ENCODE data around the gene TRIM2. TPM values are rescaled to one million over a fixed set of nuclear protein-coding genes. Genes with fewer than 3 reads are reported as not detected.
A peak's percentile ranks its signal among the peaks of the same experiment; 100 is the strongest.

TRIM2 gene
- total and polyA plus RNA-seq, 2 of the 8 experiments (the other 6 are each of a cell fraction or from before 2014, with no cell fraction given) = 34.0 to 59.8 TPM

DNA sequence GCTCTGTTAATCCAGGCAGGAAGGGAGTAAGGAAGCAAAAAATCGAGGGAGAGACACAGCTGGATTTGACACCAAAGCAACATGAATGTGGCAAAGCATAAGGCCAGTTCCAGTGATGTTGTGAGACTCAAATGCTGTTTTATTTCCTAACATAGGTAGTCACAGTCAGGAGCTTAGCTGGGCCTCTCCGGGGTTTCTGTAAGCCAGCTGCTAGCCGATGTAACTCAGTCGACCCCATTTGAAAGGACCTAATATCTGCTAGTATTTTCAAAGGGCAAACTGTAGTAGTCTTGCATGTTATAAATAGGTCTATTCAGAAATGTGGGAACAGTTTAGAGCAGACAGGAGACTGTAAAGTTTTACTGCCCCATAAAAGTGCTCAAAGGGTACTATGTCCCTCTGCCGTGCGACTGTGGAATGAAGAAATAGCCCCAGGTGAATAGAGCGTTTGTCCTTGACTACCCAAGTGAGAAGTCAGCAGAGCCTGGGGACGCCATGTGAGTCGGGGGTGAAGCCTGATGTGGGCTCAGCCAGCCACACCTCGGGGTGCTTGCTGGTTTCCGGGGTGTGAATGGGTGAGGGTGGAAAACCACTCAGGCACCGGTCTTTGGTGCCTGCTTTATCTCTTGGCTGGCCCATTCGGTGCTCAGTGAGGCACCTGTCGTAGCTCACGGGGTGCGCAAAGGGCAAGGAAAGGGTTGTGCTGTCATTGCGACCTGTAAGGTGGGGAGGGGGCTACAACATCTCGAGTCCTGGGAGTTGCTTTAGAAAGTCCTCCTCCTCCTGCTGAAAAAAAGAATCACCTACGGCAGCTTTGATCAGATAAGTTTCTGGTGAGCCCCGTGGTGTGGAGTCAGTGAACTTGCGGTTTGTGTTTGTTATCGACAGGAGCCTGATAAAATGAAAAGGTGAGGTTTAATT, 745 bp downstream of the TRIM2 start:
- no peaks in the 10 kb centered on the region; a peak in 1 of 7 replicates for H3K27me3 ChIP-seq (replicated peaks in 1 of 4; ENCODE audit: control insufficient read depth in 3 of 4, extremely low read depth in 1 of 4, insufficient read depth in 3 of 4, low read length in 3 of 4)
- no peaks in the 10 kb centered on the region; a peak in 1 of 8 replicates for H3K36me3 ChIP-seq (ENCODE audit: control insufficient read depth in 2 of 4, insufficient read depth in 4 of 4, low read length in 3 of 4)
- ChIA-PET POLR2A (ENCODE audit: partially characterized antibody) (interaction anchor here (1.0 to 1.8 kb wide), 6 partner anchors 18 to 100 kb away, joined by 3 to 8 read pairs (median 4); no protein-coding TSS in a partner anchor), CTCF (ENCODE audit: partially characterized antibody) (interaction anchor here (0.5 to 4.8 kb wide), 19 partner anchors 8 to 430 kb away, joined by 3 to 25 read pairs (median 4); no protein-coding TSS in a partner anchor)
- H2AK5ac ChIP-seq (ENCODE audit: low read depth, low read length) = 0 out of 2 replicates have a peak overlapping the region, but pooled peaks have one; percentile 32
- DNase-seq (ENCODE audit: low read depth in 1 of 2, low spot score in 2 of 2) (peak in 1 of 2 experiments; percentile 62), FAIRE-seq (no peak)
- peak overlapping the region; percentile 93; the same call in 1 of the 2 replicates for H2BK12ac ChIP-seq (ENCODE audit: low read depth, low read length)
- peak overlapping the region; percentile 12 for H2BK120ac ChIP-seq (replicated peaks; ENCODE audit: low read depth, low read length)
- H3K56ac ChIP-seq (replicated peaks; ENCODE audit: insufficient read length, low read depth, low read length) = no peak overlapping the region
- H2AFZ ChIP-seq (ENCODE audit: low read length) = no peak overlapping the region
- peak overlapping the region; percentile 91 to 95 for H3K4me2 ChIP-seq (ENCODE audit: insufficient read depth in 1 of 2, low read depth in 2 of 2, low read length in 2 of 2)
- no peaks in the 10 kb centered on the region; the same call in 1 of the 2 replicates for H3K79me1 ChIP-seq (ENCODE audit: low read depth, low read length)
- no peak overlapping the region for H3K4ac ChIP-seq (replicated peaks; ENCODE audit: insufficient read length, low read depth, low read length)
- TF ChIP-seq SAP30 (IDR thresholded peaks at IDR 0.05; ENCODE audit: insufficient read depth, insufficient replicate concordance, low read length) (peak; percentile 56), BCL11A (IDR thresholded peaks at IDR 0.05; ENCODE audit: low read depth in 2 of 2, low read length in 2 of 2) (no peak)
- peak overlapping the region; percentile 16; the same call in 1 of the 2 replicates for H3K18ac ChIP-seq (ENCODE audit: extremely low read depth, low read length)
- no peak overlapping the region for H3K23ac ChIP-seq (ENCODE audit: insufficient read length)
- H4K91ac ChIP-seq (replicated peaks; ENCODE audit: insufficient read length, low read length) = no peak overlapping the region
- H3K4me3 ChIP-seq (ENCODE audit: extremely low read depth in 1 of 4, insufficient read depth in 2 of 4, low read depth in 3 of 4, low read length in 4 of 4) = peak overlapping the region; percentile 45 to 58 (median 50)
- peaks cover 11% of the 10 kb centered on the region for H3K23me2 ChIP-seq (ENCODE audit: low read depth, low read length)
- peaks cover 9 to 35% (median 24%) of the 10 kb centered on the region in 4 experiments for H3K4me1 ChIP-seq (replicated peaks in 1 of 4; ENCODE audit: control insufficient read depth in 3 of 4, insufficient read depth in 4 of 4, low read length in 3 of 4)
- 18% methylated on average over 22 of the region's 22 CpGs; no CpG with 5 or more reads in 1 of the 2 experiments for WGBS, 2 experiments (ENCODE audit: extremely low coverage in 1 of 2, insufficient coverage in 1 of 2, insufficient read length in 1 of 2, insufficient replicate concordance in 2 of 2, low coverage in 1 of 2, low lambda C conversion rate in 2 of 2, missing lambda C conversion rate in 1 of 2)
- no peaks in the 10 kb centered on the region for H4K20me1 ChIP-seq (replicated peaks in 1 of 2; ENCODE audit: control insufficient read depth in 1 of 2, insufficient read depth in 2 of 2, low read length in 2 of 2)
- peak overlapping the region; percentile 0; the same call in 1 of the 2 replicates for H2BK5ac ChIP-seq (ENCODE audit: low read depth, low read length)
- no peak overlapping the region for H3K14ac ChIP-seq (ENCODE audit: insufficient read length)
- H3K79me2 ChIP-seq (ENCODE audit: control insufficient read depth in 1 of 2, insufficient read depth in 2 of 2, low read length in 2 of 2) = peaks cover 0 to 4% of the 10 kb centered on the region in 2 experiments; a peak in 2 of 4 replicates
- no peak overlapping the region for H4K8ac ChIP-seq (ENCODE audit: extremely low read depth, insufficient read depth, low read length)
- no peak overlapping the region for H4K5ac ChIP-seq (ENCODE audit: insufficient read length, low read depth, low read length)
- H3K9me3 ChIP-seq (ENCODE audit: insufficient read depth in 2 of 2, low read depth in 1 of 2, low read length in 1 of 2) = no peaks in the 10 kb centered on the region
- H3K27ac ChIP-seq (ENCODE audit: low read depth, low read length) = no peak overlapping the region
- H2BK20ac ChIP-seq (ENCODE audit: low read length) = no peak overlapping the region
- peak overlapping the region; percentile 61; the same call in 1 of the 2 replicates for H2BK15ac ChIP-seq (ENCODE audit: low read length)
- peak overlapping the region in 2 of 4 experiments; percentile 31 to 36; a peak in 4 of 7 replicates for H3K9ac ChIP-seq (replicated peaks in 1 of 4; ENCODE audit: extremely low read depth in 1 of 4, low read depth in 3 of 4, low read length in 3 of 4)
